GM21423 (cell line): ENCODE measurements around the gene IQSEC3.
"Not testable (repeated sequence)": the region's sequence is repeated elsewhere in the genome, so short reads cannot be mapped to it uniquely, and the experiment has no call there.

Source experiments
- ATAC-seq: cut with Tn5 transposase; IDR thresholded peaks from one replicate; pipeline ENCODE4 v1.9.1; 2021; ENCODE audit warnings: mild to moderate bottlenecking, moderate library complexity; ENCODE audit not compliant: unreplicated experiment

IQSEC3 gene

GRCh38 chr12:177336-177979 is 110.9 kb downstream of the IQSEC3 start:
- no peak for ATAC-seq

GRCh38 chr12:177980-178828 is 111.6 kb downstream of the IQSEC3 start:
- no peak for ATAC-seq

- ATAC-seq, result no peak
Observed at GRCh38 chr12:178829-179109, 112.2 kb downstream of the IQSEC3 start.

GRCh38 chr12:179131-179884 is 112.7 kb downstream of the IQSEC3 start:
- ATAC-seq, result no peak

GRCh38 chr12:179885-180284 is 113.3 kb downstream of the IQSEC3 start:
- no peak for ATAC-seq

- no peak for ATAC-seq
Observed at GRCh38 chr12:180445-180844, 113.9 kb downstream of the IQSEC3 start.

- no peak for ATAC-seq
Observed at GRCh38 chr12:181921-182320, 115.4 kb downstream of the IQSEC3 start.

- ATAC-seq, result no peak
Observed at GRCh38 chr12:182381-182892, 115.9 kb downstream of the IQSEC3 start.

- ATAC-seq, result no peak
Observed at GRCh38 chr12:184811-185575, 118.4 kb downstream of the IQSEC3 start.

GRCh38 chr12:185576-185955 is 119.0 kb downstream of the IQSEC3 start:
- ATAC-seq, result no peak

- no peak for ATAC-seq
Observed at GRCh38 chr12:186006-186625, 119.5 kb downstream of the IQSEC3 start.

- not testable (repeated sequence) for ATAC-seq
Observed at GRCh38 chr12:187986-188909, 121.7 kb downstream of the IQSEC3 start.

- ATAC-seq, result no peak
Observed at GRCh38 chr12:188910-189621, 122.5 kb downstream of the IQSEC3 start.

- ATAC-seq, result no peak
Observed at GRCh38 chr12:189622-189962, 123.0 kb downstream of the IQSEC3 start.

- no peak for ATAC-seq
Observed at GRCh38 chr12:190881-191280, 124.3 kb downstream of the IQSEC3 start.

- ATAC-seq, result no peak
Observed at GRCh38 chr12:191541-191940, 125.0 kb downstream of the IQSEC3 start.

- no peak for ATAC-seq
Observed at GRCh38 chr12:193261-193660, 126.7 kb downstream of the IQSEC3 start.

GRCh38 chr12:194276-194675 is 127.7 kb downstream of the IQSEC3 start:
- ATAC-seq, result no peak

- no peak for ATAC-seq
Observed at GRCh38 chr12:195156-195555, 128.6 kb downstream of the IQSEC3 start.
